ENCODE data around the gene SIM1.

GRCh38 chr6:100479179-100480035 lies 14.7 kb upstream of the SIM1 start:
- no peak for TF ChIP-seq REST (IDR thresholded peaks at IDR 0.05; ENCODE audit: low read depth)
- no peak for TF ChIP-seq TAF1 (IDR thresholded peaks at IDR 0.05; ENCODE audit: low read depth)
- no peak for TF ChIP-seq MAX (IDR thresholded peaks at IDR 0.05)
